Tibial nerve (tissue), 4 donors: Measurements from ENCODE around the gene DOK6.

ENCODE experiments used
- EP300 ChIP-seq, 2 donors: sonication (generic); formaldehyde crosslinking; IDR thresholded peaks; one replicate each; pipeline ENCODE4 v1.6.1; 2017; ENCODE audit warnings: antibody characterized with exemption in 2 of 2, mild to moderate bottlenecking in 1 of 2
- TF ChIP-seq, protein P1 (sequence below), 5 experiments: fragments of 200-600 bp in 3 of 5; fragments of 450-650 bp in 2 of 5; sonication (generic) in 3 of 5; IDR thresholded peaks; one replicate each; pipeline ENCODE4 v1.5.1; 2016 to 2019; ENCODE audit warnings: antibody characterized with exemption in 5 of 5, mild to moderate bottlenecking in 3 of 5, moderate library complexity in 2 of 5

DNA sequence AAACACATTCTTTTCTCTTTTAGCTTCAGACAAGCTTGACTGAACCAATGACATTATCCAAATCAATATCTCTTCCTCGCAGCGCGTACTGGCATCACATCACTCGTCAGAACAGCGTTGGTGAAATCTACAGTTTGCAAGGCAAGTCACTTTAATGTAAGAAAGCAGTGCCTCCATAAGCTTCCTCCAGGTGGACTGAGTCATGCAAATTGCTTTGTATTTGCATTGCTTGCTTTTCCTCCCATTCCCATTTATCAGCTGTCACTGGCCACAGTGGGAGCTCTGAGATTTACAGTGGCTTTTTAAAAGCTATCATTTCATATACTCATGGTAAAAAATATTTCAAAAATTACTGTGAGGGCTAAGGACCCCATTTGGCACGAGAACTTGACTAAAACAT is 357.0 kb downstream of the DOK6 start:
- TF ChIP-seq, protein P1, sequence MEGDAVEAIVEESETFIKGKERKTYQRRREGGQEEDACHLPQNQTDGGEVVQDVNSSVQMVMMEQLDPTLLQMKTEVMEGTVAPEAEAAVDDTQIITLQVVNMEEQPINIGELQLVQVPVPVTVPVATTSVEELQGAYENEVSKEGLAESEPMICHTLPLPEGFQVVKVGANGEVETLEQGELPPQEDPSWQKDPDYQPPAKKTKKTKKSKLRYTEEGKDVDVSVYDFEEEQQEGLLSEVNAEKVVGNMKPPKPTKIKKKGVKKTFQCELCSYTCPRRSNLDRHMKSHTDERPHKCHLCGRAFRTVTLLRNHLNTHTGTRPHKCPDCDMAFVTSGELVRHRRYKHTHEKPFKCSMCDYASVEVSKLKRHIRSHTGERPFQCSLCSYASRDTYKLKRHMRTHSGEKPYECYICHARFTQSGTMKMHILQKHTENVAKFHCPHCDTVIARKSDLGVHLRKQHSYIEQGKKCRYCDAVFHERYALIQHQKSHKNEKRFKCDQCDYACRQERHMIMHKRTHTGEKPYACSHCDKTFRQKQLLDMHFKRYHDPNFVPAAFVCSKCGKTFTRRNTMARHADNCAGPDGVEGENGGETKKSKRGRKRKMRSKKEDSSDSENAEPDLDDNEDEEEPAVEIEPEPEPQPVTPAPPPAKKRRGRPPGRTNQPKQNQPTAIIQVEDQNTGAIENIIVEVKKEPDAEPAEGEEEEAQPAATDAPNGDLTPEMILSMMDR (IDR thresholded peaks at IDR 0.05): no peak
- no peak for TF ChIP-seq EP300 (IDR thresholded peaks at IDR 0.05)
